Umbilical cord (tissue), 2 donors: ENCODE results near the gene SND1. TPM values are rescaled to one million over a fixed set of nuclear protein-coding genes. Genes with fewer than 3 reads are reported as not detected.
A peak's percentile ranks its signal among the peaks of the same experiment; 100 is the strongest.

Experiments used
- DNase-seq: peaks from one replicate; pipeline ENCODE4 v3.0.0-alpha.2; 2015; ENCODE audit warnings: low spot score
- total RNA-seq: library from RNA; depleted of rRNA; stranded (reverse); fragments of >200 nt; gene quantifications from one replicate; pipeline ENCODE4 v1.2.3, GENCODE V29; 2014; ENCODE audit warnings: low replicate concordance; ENCODE audit not compliant: insufficient read depth

The SND1 gene
- total RNA-seq, 1 donor from 2014 or later: 101 TPM

- DNase-seq: no peak
Observed at GRCh38 chr7:128035712-128036111, 383.7 kb downstream of the SND1 start.

- DNase-seq: no peak
Observed at GRCh38 chr7:128036226-128036940, 384.4 kb downstream of the SND1 start.

- DNase-seq: no peak
Observed at GRCh38 chr7:128037081-128037480, 385.1 kb downstream of the SND1 start.

- no peak for DNase-seq
Observed at GRCh38 chr7:128037880-128038619, 386.1 kb downstream of the SND1 start.

GRCh38 chr7:128039544-128039953, 387.6 kb downstream of the SND1 start:
- no peak for DNase-seq

GRCh38 chr7:128040205-128040604, 388.2 kb downstream of the SND1 start:
- DNase-seq: no peak

GRCh38 chr7:128041203-128041602, 389.2 kb downstream of the SND1 start:
- DNase-seq: no peak

GRCh38 chr7:128042012-128042411, 390.0 kb downstream of the SND1 start:
- no peak for DNase-seq

- no peak for DNase-seq
Observed at GRCh38 chr7:128044064-128044463, 392.1 kb downstream of the SND1 start.

GRCh38 chr7:128045158-128045557, 393.2 kb downstream of the SND1 start:
- no peak for DNase-seq

- peak; percentile 42 for DNase-seq
Observed at GRCh38 chr7:128045766-128046165, 393.8 kb downstream of the SND1 start.

GRCh38 chr7:128052404-128052803, 400.4 kb downstream of the SND1 start:
- DNase-seq: no peak

GRCh38 chr7:128053023-128053422, 401.0 kb downstream of the SND1 start:
- no peak for DNase-seq

- no peak for DNase-seq
Observed at GRCh38 chr7:128053991-128054390, 402.0 kb downstream of the SND1 start.

- no peak for DNase-seq
Observed at GRCh38 chr7:128054511-128054910, 402.5 kb downstream of the SND1 start.

GRCh38 chr7:128055637-128056036, 403.6 kb downstream of the SND1 start:
- DNase-seq: peak; percentile 30

- DNase-seq: peak; percentile 69
Observed at GRCh38 chr7:128056901-128057300, 404.9 kb downstream of the SND1 start.

GRCh38 chr7:128057909-128058308, 405.9 kb downstream of the SND1 start:
- DNase-seq: no peak

GRCh38 chr7:128059143-128059988, 407.4 kb downstream of the SND1 start:
- DNase-seq: no peak

GRCh38 chr7:128060018-128060417, 408.0 kb downstream of the SND1 start:
- DNase-seq: no peak

- DNase-seq: no peak
Observed at GRCh38 chr7:128063088-128063487, 411.1 kb downstream of the SND1 start.

- no peak for DNase-seq
Observed at GRCh38 chr7:128065872-128066271, 413.9 kb downstream of the SND1 start.
